Activated gamma-delta T cell (primary cell): ENCODE results near the gene CNOT3.
"Not testable (repeated sequence)": the region's sequence is repeated elsewhere in the genome, so short reads cannot be mapped to it uniquely, and the experiment has no call there.

Experiments
- DNase-seq: peaks from one replicate; lab custom pipeline; 2025; lab: John Stamatoyannopoulos, UW

CNOT3 gene

GRCh38 chr19:54169149-54169740 is 31.7 kb downstream of the CNOT3 start:
- DNase-seq = no peak

GRCh38 chr19:54171736-54172431 is 34.3 kb downstream of the CNOT3 start:
- DNase-seq = not testable (repeated sequence)

- DNase-seq = no peak
These were observed 35.2 kb downstream of the CNOT3 start, which contains the start of gene TMC4 for GRCh38 chr19:54172471-54173358. TSS of gene TMC4 (minus strand) at chr19:54173160. CDS start at chr19:54173117, 43 bp downstream.

- no peak for DNase-seq
These were observed 35.8 kb downstream of the CNOT3 start for GRCh38 chr19:54173359-54173699.

GRCh38 chr19:54173951-54174834 is 36.6 kb downstream of the CNOT3 start:
- DNase-seq = no peak

GRCh38 chr19:54178581-54179261 is 41.2 kb downstream of the CNOT3 start:
- peak; percentile 18 for DNase-seq

- no peak for DNase-seq
These were observed 41.8 kb downstream of the CNOT3 start for GRCh38 chr19:54179262-54179852.

- no peak for DNase-seq
These were observed 42.4 kb downstream of the CNOT3 start for GRCh38 chr19:54179921-54180461.

- DNase-seq = no peak
These were observed 43.1 kb downstream of the CNOT3 start for GRCh38 chr19:54180691-54181091.

GRCh38 chr19:54181894-54182293 is 44.3 kb downstream of the CNOT3 start:
- not testable (repeated sequence) for DNase-seq

GRCh38 chr19:54183431-54183830 is 45.9 kb downstream of the CNOT3 start:
- DNase-seq = no peak

- DNase-seq = no peak
These were observed 48.8 kb downstream of the CNOT3 start for GRCh38 chr19:54186351-54186750.

GRCh38 chr19:54186934-54187381 is 49.4 kb downstream of the CNOT3 start:
- DNase-seq = no peak

- DNase-seq = no peak
These were observed 50.8 kb downstream of the CNOT3 start for GRCh38 chr19:54188215-54188871.

- peak; percentile 73 for DNase-seq
These were observed 51.7 kb downstream of the CNOT3 start, which contains the start of gene MBOAT7 for GRCh38 chr19:54189145-54189734. TSS of gene MBOAT7 (minus strand) at chr19:54189580. CDS start at chr19:54188508, 1,072 bp downstream.

- peak; percentile 99 for DNase-seq
These were observed 52.4 kb downstream of the CNOT3 start for GRCh38 chr19:54189735-54190502.

- peak; percentile 99 for DNase-seq
These were observed 53.0 kb downstream of the CNOT3 start for GRCh38 chr19:54190503-54191010.
